AG09309 (cell line): ENCODE results near the gene STK31.
"Not testable (repeated sequence)": the region's sequence is repeated elsewhere in the genome, so short reads cannot be mapped to it uniquely, and the experiment has no call there.

ENCODE experiments used
- DNase-seq: peaks from one replicate; pipeline ENCODE4 v3.0.0-alpha.2; 2010; ENCODE audit warnings: low read depth
- H3K4me3 ChIP-seq: 2 replicates; pipeline ENCODE4 v1.5.1; 2011; ENCODE audit warnings: mild to moderate bottlenecking, low read depth, low read length, moderate library complexity; ENCODE audit not compliant: control insufficient read depth
- CTCF ChIP-seq: IDR thresholded peaks from 2 replicates; pipeline ENCODE4 v1.5.1; 2011; ENCODE audit warnings: mild to moderate bottlenecking, low read depth, low read length, inconsistent platforms; ENCODE audit not compliant: insufficient read depth, control insufficient read depth; ENCODE audit errors: missing control alignments

Gene STK31

GRCh38 chr7:23743226-23743625 is 33.2 kb downstream of the STK31 start:
- no peak for DNase-seq
- TF ChIP-seq CTCF = no peak
- H3K4me3 ChIP-seq = no peak overlapping the region

- DNase-seq = no peak
- H3K4me3 ChIP-seq = no peak overlapping the region
- TF ChIP-seq CTCF = no peak
These were observed 36.6 kb downstream of the STK31 start for GRCh38 chr7:23746629-23747028.

- H3K4me3 ChIP-seq = no peak overlapping the region
- DNase-seq = no peak
- TF ChIP-seq CTCF = no peak
These were observed 41.8 kb downstream of the STK31 start for GRCh38 chr7:23751852-23752251.

GRCh38 chr7:23758839-23759238 is 48.8 kb downstream of the STK31 start:
- not testable (repeated sequence) for DNase-seq, H3K4me3 ChIP-seq

- TF ChIP-seq CTCF = no peak
- no peak overlapping the region for H3K4me3 ChIP-seq
- DNase-seq = no peak
These were observed 49.8 kb downstream of the STK31 start for GRCh38 chr7:23759671-23760391.

GRCh38 chr7:23765943-23766342 is 55.9 kb downstream of the STK31 start:
- no peak for DNase-seq
- no peak overlapping the region for H3K4me3 ChIP-seq
- no peak for TF ChIP-seq CTCF

GRCh38 chr7:23767514-23767913 is 57.5 kb downstream of the STK31 start:
- no peak overlapping the region for H3K4me3 ChIP-seq
- no peak for DNase-seq
- TF ChIP-seq CTCF = no peak
